NCI-H748 (cell line): Measurements from ENCODE around the gene ZNF804A.

Experiments used
- DNase-seq: peaks from one replicate; lab custom pipeline; 2025; ENCODE audit not compliant: unreplicated experiment; lab: John Stamatoyannopoulos, UW

Gene ZNF804A

DNA sequence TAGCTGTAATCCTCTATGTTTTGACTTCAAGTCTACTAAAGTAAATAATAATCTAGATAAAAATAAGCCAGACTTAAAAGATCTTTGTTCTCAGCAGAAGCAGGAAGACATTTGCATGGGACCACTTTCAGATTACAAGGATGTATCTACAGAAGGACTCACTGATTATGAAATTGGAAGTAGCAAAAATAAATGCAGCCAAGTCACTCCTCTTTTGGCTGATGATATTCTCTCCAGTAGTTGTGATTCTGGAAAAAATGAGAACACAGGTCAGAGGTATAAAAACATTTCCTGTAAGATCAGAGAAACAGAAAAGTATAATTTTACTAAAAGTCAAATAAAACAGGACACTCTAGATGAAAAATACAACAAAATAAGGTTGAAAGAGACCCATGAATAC lies 338.4 kb downstream of the ZNF804A start:
- DNase-seq, result no peak

DNA sequence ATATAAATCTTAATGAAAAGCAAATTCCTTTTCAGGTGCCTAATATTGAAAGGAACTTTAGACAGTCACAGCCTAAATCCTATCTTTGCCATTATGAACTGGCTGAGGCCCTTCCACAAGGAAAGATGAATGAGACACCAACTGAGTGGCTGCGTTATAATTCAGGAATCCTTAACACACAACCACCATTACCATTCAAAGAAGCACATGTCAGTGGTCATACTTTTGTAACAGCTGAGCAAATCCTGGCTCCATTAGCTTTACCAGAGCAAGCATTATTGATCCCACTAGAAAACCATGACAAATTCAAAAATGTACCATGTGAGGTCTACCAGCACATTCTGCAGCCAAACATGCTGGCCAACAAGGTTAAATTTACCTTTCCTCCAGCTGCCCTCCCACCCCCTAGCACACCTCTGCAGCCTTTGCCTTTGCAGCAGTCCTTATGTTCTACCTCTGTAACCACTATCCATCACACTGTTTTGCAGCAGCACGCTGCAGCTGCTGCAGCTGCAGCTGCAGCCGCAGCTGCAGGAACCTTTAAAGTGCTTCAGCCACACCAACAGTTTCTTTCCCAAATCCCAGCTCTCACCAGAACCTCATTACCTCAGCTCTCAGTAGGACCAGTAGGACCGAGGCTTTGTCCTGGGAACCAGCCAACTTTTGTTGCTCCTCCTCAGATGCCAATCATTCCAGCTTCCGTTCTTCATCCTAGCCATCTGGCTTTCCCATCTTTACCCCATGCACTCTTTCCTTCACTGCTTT lies 340.1 kb downstream of the ZNF804A start:
- DNase-seq, result no peak

DNA sequence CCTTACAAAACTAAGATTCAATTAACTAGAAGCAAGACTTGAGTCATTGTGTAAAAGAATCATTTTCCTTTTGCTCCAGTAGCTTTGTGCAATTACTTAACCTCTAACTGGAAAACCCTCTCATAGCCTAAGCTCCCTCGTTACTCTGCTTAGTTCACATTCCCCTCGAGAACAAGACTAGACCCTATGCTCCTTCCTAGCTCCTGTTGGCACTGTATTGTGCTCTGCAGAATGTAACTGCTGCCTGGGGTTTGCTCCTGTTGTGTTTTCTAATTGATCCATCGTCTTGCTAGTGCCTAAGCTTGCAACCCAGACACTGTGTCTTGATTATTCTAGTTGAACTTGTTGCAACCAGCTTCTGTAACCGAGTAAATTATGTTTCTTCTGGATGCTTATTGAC lies 347.0 kb downstream of the ZNF804A start:
- DNase-seq, result no peak

DNA sequence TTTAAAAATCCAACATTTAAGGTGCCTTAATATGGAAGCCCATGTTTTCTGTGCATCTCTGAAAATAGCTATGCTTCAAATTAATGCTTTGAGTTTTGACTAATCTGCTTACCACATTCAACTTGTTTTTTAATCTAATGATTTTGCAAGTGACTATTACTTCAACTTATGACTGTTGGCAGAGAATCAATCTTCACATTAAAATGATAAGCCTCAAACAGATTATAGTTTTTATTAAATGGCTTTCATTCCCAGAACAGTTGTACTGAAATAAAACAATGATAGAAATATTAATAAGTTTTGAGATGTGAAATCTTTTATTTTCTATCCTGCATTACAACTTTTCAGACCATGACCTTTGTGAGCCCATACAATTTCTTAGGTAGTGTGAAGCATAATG lies 347.5 kb downstream of the ZNF804A start:
- no peak for DNase-seq

DNA sequence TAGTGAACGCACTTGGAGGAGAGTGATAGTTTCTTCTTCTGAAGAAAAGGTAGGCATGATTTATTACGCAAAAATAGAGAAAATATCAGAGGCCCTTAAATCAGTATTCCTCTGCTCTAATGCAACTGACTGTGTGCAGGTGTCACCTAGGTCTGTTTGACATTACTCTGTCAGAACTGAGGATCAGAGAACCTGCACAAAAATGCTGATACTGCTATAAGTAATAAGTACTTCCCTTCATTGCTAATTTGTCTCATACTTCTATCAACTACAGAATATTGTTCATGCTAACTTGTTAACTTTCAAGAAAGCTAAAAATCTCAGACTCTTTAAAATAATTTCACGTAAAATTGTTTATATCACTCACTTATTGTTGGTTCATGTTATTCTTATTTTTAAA lies 358.5 kb downstream of the ZNF804A start:
- DNase-seq, result no peak

DNA sequence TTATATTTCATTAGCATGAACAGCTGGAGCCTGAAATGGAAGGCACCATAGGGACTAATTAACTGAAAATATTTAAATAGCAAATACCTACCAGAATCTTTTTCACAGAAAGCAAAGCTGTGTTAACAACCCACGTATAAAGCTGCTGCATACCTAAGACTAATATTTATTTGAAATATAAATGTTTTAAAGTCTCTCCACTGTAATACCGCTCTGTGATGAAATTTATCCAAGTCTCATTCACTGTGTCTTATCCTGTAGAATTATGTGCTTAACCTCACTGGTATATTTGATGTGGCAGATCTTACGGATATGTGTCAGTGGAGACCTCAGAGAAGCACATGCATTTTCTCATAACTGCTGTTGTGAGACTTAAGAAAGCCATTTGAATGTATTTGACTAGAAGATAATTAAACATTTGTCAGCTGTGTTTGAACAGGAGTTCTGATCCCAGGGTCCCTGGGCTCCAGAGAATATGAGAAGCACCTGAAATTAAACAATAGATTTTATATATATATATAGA lies 373.3 kb downstream of the ZNF804A start:
- peak; percentile 8 for DNase-seq
